ENCODE data around the gene ANK3. TPM values are rescaled to one million over a fixed set of nuclear protein-coding genes. Genes with fewer than 3 reads are reported as not detected.

Gene ANK3
- total RNA-seq, 1 experiment from 2014 or later: 15.3 TPM

GRCh38 chr10:60427148-60427547, 37.5 kb upstream of the ANK3 start (continued):
- no peak for TF ChIP-seq ZBTB33 (IDR thresholded peaks at IDR 0.05; ENCODE audit: extremely low read depth, insufficient replicate concordance, low read length)
- TF ChIP-seq SRF (IDR thresholded peaks at IDR 0.05; ENCODE audit: low read depth): no peak
- no peak for TF ChIP-seq ELF1 (IDR thresholded peaks at IDR 0.05; ENCODE audit: borderline replicate concordance, low read depth)
- no peak for TF ChIP-seq REST (IDR thresholded peaks at IDR 0.05; ENCODE audit: low read depth)

- intact Hi-C loops (cut with micrococcal nuclease): no loop called here
Measured at GRCh38 chr10:60426425-60426824, 36.8 kb upstream of the ANK3 start.

More at GRCh38 chr10:60426425-60426824, 36.8 kb upstream of the ANK3 start:
- Histone ChIP-seq H3K9ac (ENCODE audit: low read length) (no peak overlapping the region), H3K9me2 (ENCODE audit: insufficient read depth) (no peaks in the 10 kb centered on the region), H4K20me1 (ENCODE audit: insufficient read depth) (no peaks in the 10 kb centered on the region), H2AFZ (ENCODE audit: low read depth, low read length, poor library complexity, severe bottlenecking) (no peak overlapping the region), H3K4me2 (ENCODE audit: low read length) (no peak overlapping the region), H3K36me3 (ENCODE audit: control insufficient read depth in 1 of 2, insufficient read depth in 2 of 2, low read length in 2 of 2) (no peaks in the 10 kb centered on the region), H3K4me3 (replicated peaks in 1 of 2; ENCODE audit: low read depth in 1 of 2, low read length in 2 of 2) (no peak overlapping the region), H3K79me2 (ENCODE audit: insufficient read depth, low read length) (no peaks in the 10 kb centered on the region), H3K4me1 (ENCODE audit: control insufficient read depth in 1 of 2, insufficient read depth in 2 of 2, low read length in 2 of 2) (peaks cover 0 to 7% of the 10 kb centered on the region in 2 experiments; a peak in 1 of 4 replicates), H3K9me3 (ENCODE audit: control insufficient read depth in 1 of 2, insufficient read depth in 1 of 2, low read depth in 1 of 2, low read length in 2 of 2) (no peaks in the 10 kb centered on the region), H3K27me3 (ENCODE audit: insufficient read depth, low read length) (no peaks in the 10 kb centered on the region), H3K27ac (ENCODE audit: low read depth, low read length) (no peak overlapping the region)
- POLR2A ChIA-PET: no interaction called here
- TF ChIP-seq FOSL1 (IDR thresholded peaks at IDR 0.05; ENCODE audit: low read depth) (peak; percentile 65), CEBPB (IDR thresholded peaks at IDR 0.05; ENCODE audit: low read depth) (peak; percentile 75), EZH2phosphoT487 (IDR thresholded peaks at IDR 0.05; ENCODE audit: borderline replicate concordance) (no peak), ATF3 (IDR thresholded peaks at IDR 0.05) (peak; percentile 36; the same call in 1 of the 2 replicates), SP1 (IDR thresholded peaks at IDR 0.05; ENCODE audit: low read depth) (peak; percentile 23; the same call in 1 of the 2 replicates), JUND (IDR thresholded peaks at IDR 0.05) (peak; percentile 58; the same call in 1 of the 2 replicates)
- ATAC-seq: no peak
- CTCF ChIA-PET: no interaction called here
- BruUV-seq (replicated peaks): no TSS peak
- RAD21 ChIA-PET (ENCODE audit: low non-redundant PET in 1 of 2, low total read pairs in 2 of 2, uncharacterized antibody in 2 of 2, unreplicated experiment in 2 of 2): no interaction called here
- DNase-seq (ENCODE audit: low read depth, low spot score): no peak
